Type B pancreatic cell (in vitro differentiated cells): ENCODE measurements around the gene SLC6A19. TPM values are rescaled to one million over a fixed set of nuclear protein-coding genes. Genes with fewer than 3 reads are reported as not detected.

ENCODE experiments used
- DNase-seq: peaks from one replicate; pipeline ENCODE4 v3.0.0; 2021; ENCODE audit warnings: mixed read lengths; ENCODE audit not compliant: unreplicated experiment; ENCODE audit errors: extremely low spot score
- H3K27ac Mint-ChIP-seq: 2 replicates; pipeline ENCODE4 v1.8.0; 2021; ENCODE audit warnings: mild to moderate bottlenecking, mixed read lengths
- H3K27me3 Mint-ChIP-seq: 2 replicates; pipeline ENCODE4 v1.8.0; 2021; ENCODE audit warnings: mixed read lengths
- H3K36me3 Mint-ChIP-seq: 2 replicates; pipeline ENCODE4 v1.8.0; 2021; ENCODE audit warnings: mixed read lengths
- H3K4me1 Mint-ChIP-seq: one replicate; pipeline ENCODE4 v1.8.0; 2021; ENCODE audit warnings: mixed read lengths; ENCODE audit not compliant: unreplicated experiment
- H3K4me3 Mint-ChIP-seq: 2 replicates; pipeline ENCODE4 v1.8.0; 2021; ENCODE audit warnings: mild to moderate bottlenecking, mixed read lengths
- H3K9me3 Mint-ChIP-seq: 2 replicates; pipeline ENCODE4 v1.8.0; 2021; ENCODE audit warnings: mixed read lengths
- total RNA-seq: library from RNA; stranded (reverse); gene quantifications from 2 replicates; pipeline ENCODE4 v1.2.1, GENCODE V29; 2021; ENCODE audit warnings: low replicate concordance
- TF ChIP-seq, protein P1 (sequence below): fragments of 200-600 bp; sonication (generic); conservative IDR thresholded peaks from 2 replicates; pipeline ENCODE4 v1.5.0; 2021; ENCODE audit warnings: antibody characterized with exemption, mild to moderate bottlenecking

SLC6A19 gene
- total RNA-seq, 1 donor from 2014 or later, result 12.6 TPM

DNA sequence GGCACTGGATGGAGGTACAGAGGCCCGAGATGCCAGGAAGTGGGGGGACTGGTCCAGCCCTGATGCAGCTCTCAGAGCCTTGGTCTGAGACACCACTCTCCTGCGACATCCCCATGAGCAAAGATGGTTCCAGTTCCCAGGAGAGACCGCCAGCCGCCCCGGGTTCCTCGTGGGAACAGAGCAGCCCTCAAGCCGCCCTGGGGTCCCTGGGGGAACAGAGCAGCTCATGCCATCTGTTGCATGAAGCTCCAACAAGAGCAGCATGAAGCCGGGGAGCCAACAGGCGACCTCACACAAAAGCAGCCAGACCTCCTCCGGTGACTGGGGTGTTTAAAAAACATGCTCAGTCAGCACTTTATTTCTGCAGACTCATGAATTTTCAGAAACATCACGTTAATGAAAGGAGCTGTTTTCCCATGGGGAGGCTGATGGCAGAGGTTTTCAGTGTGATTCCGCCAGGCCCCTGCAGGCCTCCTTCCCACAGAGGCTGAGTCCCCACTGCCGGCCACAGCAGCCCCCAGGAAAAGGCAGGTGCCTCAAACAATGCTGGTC is 30.0 kb downstream of the SLC6A19 start:
- no peak for DNase-seq
- Mint-ChIP-seq H3K4me1 (peaks cover 10% of the 10 kb centered on the region), H3K27ac (no peak overlapping the region), H3K4me3 (no peak overlapping the region), H3K9me3 (no peaks in the 10 kb centered on the region), H3K36me3 (no peaks in the 10 kb centered on the region), H3K27me3 (peaks cover 12% of the 10 kb centered on the region)
- TF ChIP-seq, protein P1, sequence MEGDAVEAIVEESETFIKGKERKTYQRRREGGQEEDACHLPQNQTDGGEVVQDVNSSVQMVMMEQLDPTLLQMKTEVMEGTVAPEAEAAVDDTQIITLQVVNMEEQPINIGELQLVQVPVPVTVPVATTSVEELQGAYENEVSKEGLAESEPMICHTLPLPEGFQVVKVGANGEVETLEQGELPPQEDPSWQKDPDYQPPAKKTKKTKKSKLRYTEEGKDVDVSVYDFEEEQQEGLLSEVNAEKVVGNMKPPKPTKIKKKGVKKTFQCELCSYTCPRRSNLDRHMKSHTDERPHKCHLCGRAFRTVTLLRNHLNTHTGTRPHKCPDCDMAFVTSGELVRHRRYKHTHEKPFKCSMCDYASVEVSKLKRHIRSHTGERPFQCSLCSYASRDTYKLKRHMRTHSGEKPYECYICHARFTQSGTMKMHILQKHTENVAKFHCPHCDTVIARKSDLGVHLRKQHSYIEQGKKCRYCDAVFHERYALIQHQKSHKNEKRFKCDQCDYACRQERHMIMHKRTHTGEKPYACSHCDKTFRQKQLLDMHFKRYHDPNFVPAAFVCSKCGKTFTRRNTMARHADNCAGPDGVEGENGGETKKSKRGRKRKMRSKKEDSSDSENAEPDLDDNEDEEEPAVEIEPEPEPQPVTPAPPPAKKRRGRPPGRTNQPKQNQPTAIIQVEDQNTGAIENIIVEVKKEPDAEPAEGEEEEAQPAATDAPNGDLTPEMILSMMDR, result no peak

DNA sequence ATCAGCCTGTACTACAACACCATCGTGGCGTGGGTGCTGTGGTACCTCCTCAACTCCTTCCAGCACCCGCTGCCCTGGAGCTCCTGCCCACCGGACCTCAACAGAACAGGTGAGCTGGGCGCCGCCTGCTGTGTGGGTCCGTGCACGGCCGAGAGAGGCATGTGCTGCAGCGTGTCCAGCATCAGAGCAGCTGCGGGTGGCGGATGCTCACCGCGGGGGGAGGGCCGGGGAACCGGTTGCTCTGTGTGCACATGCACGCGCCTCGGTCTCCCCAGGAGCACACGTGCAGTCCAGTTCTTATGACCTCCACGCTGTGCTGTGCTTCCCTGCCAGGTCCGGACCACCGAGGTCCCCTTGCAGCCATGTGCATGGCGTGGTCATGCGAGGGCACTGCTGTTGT is 31.4 kb downstream of the SLC6A19 start:
- Mint-ChIP-seq H3K27me3 (peaks cover 5% of the 10 kb centered on the region), H3K36me3 (no peaks in the 10 kb centered on the region), H3K4me1 (peaks cover 3% of the 10 kb centered on the region), H3K9me3 (no peaks in the 10 kb centered on the region), H3K27ac (no peak overlapping the region), H3K4me3 (no peak overlapping the region)
- TF ChIP-seq, protein P1, result no peak
- DNase-seq, result no peak

DNA sequence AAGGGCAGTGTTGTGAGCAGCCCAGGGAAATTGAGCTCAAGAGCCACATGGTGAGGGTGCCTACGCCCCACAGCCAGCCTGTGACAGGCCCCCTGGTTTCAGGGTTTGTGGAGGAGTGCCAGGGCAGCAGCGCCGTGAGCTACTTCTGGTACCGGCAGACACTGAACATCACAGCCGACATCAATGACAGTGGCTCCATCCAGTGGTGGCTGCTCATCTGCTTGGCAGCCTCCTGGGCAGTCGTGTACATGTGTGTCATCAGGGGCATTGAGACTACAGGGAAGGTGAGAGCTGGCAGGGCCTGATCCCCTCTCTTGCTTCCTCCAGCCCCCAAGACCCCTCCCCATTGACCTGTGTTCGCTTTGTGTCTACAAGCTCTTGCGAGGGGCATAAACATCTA is 34.0 kb downstream of the SLC6A19 start:
- H3K4me3 Mint-ChIP-seq, result no peak overlapping the region
- H3K4me1 Mint-ChIP-seq, result no peaks in the 10 kb centered on the region
- H3K27me3 Mint-ChIP-seq, result no peaks in the 10 kb centered on the region
- DNase-seq, result no peak
- no peaks in the 10 kb centered on the region for H3K9me3 Mint-ChIP-seq
- H3K27ac Mint-ChIP-seq, result no peak overlapping the region
- H3K36me3 Mint-ChIP-seq, result no peaks in the 10 kb centered on the region
- TF ChIP-seq, protein P1, result no peak

DNA sequence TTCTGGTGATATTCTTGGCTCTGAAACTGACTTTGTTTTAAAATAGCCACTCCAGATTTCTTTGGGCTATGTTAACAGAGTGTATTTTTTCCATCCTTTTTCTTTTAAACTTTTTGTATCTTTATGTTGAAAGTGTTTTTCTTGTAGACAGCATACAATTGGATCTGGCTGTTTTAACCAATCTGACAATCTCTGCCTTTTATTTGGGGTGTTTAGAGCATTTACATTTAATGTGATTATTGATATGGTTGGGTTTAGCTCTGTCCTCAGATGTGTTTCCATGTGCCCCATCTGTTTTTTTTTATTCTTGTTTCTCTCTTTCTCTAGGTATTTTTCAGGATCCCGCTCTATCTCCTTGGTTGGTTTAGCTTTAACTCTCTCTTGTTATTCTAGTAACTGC is 34.4 kb downstream of the SLC6A19 start:
- H3K27ac Mint-ChIP-seq, result no peak overlapping the region
- no peak for DNase-seq
- H3K4me1 Mint-ChIP-seq, result no peaks in the 10 kb centered on the region
- no peaks in the 10 kb centered on the region for H3K36me3 Mint-ChIP-seq
- no peaks in the 10 kb centered on the region for H3K9me3 Mint-ChIP-seq
- no peak overlapping the region for H3K4me3 Mint-ChIP-seq
- TF ChIP-seq, protein P1, result no peak
- H3K27me3 Mint-ChIP-seq, result peaks cover 2% of the 10 kb centered on the region

DNA sequence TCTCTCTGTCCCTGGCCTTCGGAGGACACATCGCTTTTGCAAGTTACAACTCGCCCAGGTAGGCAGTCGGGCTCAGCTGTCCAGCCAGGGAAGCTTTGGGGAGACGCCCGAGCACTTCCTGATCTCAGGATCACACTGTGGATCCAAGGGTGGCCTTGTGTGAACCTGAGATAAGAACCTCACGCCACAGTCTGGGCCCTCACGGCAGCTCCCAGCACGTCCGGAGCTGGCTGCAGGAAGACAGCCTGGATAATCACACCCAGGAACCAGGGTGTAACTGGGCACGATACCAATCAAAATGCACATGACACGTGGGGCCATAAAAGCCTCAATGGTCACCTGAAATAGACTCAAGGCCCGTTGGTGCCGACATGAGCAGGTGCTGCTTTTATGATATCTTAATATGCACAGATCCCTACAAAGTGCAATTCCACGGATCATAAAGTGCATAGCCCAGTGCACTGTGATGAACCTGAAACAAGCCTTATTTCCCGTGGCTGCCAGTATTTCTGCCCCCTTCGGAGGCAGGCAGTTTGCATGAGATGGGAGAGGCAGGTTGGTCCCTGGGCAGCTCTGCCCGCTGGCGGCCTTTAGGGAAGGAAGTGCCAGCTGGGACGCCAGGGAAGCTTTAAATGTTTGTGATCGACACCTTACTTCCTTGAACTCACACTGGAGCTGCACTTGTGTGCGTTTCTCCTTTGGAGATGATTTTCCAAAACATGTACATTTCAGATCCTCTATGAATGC is 38.3 kb downstream of the SLC6A19 start:
- H3K9me3 Mint-ChIP-seq, result no peaks in the 10 kb centered on the region
- peaks cover 3% of the 10 kb centered on the region for H3K27me3 Mint-ChIP-seq
- no peak overlapping the region for H3K27ac Mint-ChIP-seq
- no peaks in the 10 kb centered on the region for H3K4me1 Mint-ChIP-seq
- H3K36me3 Mint-ChIP-seq, result no peaks in the 10 kb centered on the region
- TF ChIP-seq, protein P1, result no peak
- H3K4me3 Mint-ChIP-seq, result no peak overlapping the region
- no peak for DNase-seq
